Keratinocyte (primary cell): Measurements from ENCODE around the gene DPEP2NB. TPM values are rescaled to one million over a fixed set of nuclear protein-coding genes. Genes with fewer than 3 reads are reported as not detected.

Source experiments
- DNase-seq: peaks from one replicate; pipeline ENCODE4 v3.0.0-alpha.2; 2011; ENCODE audit warnings: low read depth, missing footprints, low spot score
- FAIRE-seq: peaks from 2 replicates; lab custom pipeline; 2011; peaks lifted over from hg19 to GRCh38; lab: Jason Lieb, UNC
- H2AFZ ChIP-seq: 2 replicates; pipeline ENCODE4 v1.6.0; 2012; ENCODE audit warnings: low read length, control low read depth, inconsistent platforms; ENCODE audit not compliant: control insufficient read depth
- H3K27ac ChIP-seq: 2 replicates; pipeline ENCODE4 v1.5.1; 2011; ENCODE audit warnings: low read length; ENCODE audit not compliant: control insufficient read depth, insufficient read depth
- H3K27me3 ChIP-seq: 3 replicates; pipeline ENCODE4 v1.6.0; 2011; ENCODE audit warnings: low read length; ENCODE audit not compliant: control insufficient read depth, insufficient read depth; ENCODE audit errors: extremely low read depth
- H3K36me3 ChIP-seq, 2 experiments: 2 replicates in 1 of 2; 3 replicates in 1 of 2; pipeline ENCODE4 v1.5.1; 2011; ENCODE audit warnings: low read length in 2 of 2, mild to moderate bottlenecking in 1 of 2; ENCODE audit not compliant: control insufficient read depth in 2 of 2, insufficient read depth in 2 of 2; ENCODE audit errors: extremely low read depth in 1 of 2
- H3K4me1 ChIP-seq: 3 replicates; pipeline ENCODE4 v1.5.1; 2011; ENCODE audit warnings: low read length; ENCODE audit not compliant: control insufficient read depth, insufficient read depth; ENCODE audit errors: extremely low read depth
- H3K4me2 ChIP-seq: 3 replicates; pipeline ENCODE4 v1.6.0; 2011; ENCODE audit warnings: low read depth, low read length; ENCODE audit not compliant: control insufficient read depth, insufficient read depth; ENCODE audit errors: extremely low read depth
- H3K4me3 ChIP-seq, 3 experiments: fragments of 200-600 bp in 1 of 3; sonication (generic) in 1 of 3; 2 replicates in 2 of 3; 3 replicates in 1 of 3; pipeline ENCODE4 v1.5.1; 2011 to 2016; ENCODE audit warnings: low read length in 3 of 3, mild to moderate bottlenecking in 3 of 3, control low read depth in 2 of 3, inconsistent platforms in 1 of 3, low read depth in 1 of 3, mixed read lengths in 1 of 3, mixed run types in 1 of 3, moderate library complexity in 1 of 3; ENCODE audit not compliant: control insufficient read depth in 2 of 3, insufficient read depth in 2 of 3; ENCODE audit errors: extremely low read depth in 1 of 3
- H3K79me2 ChIP-seq: 2 replicates; pipeline ENCODE4 v1.6.0; 2012; ENCODE audit warnings: low read length; ENCODE audit not compliant: control insufficient read depth, insufficient read depth
- H3K9ac ChIP-seq: 3 replicates; pipeline ENCODE4 v1.6.0; 2011; ENCODE audit warnings: low read length; ENCODE audit not compliant: control insufficient read depth, insufficient read depth; ENCODE audit errors: extremely low read depth
- H3K9me1 ChIP-seq: 3 replicates; pipeline ENCODE4 v1.6.0; 2011; ENCODE audit warnings: low read length; ENCODE audit not compliant: control insufficient read depth, insufficient read depth; ENCODE audit errors: extremely low read depth
- H3K9me3 ChIP-seq: 2 replicates; pipeline ENCODE4 v1.5.1; 2012; ENCODE audit warnings: low read depth, low read length; ENCODE audit not compliant: control insufficient read depth
- H4K20me1 ChIP-seq: 3 replicates; pipeline ENCODE4 v1.6.0; 2011; ENCODE audit warnings: low read length; ENCODE audit not compliant: control insufficient read depth, insufficient read depth; ENCODE audit errors: extremely low read depth
- EZH2 ChIP-seq: IDR thresholded peaks from one replicate; pipeline ENCODE4 v1.6.1; 2012; ENCODE audit warnings: inconsistent platforms, mild to moderate bottlenecking, low read length, moderate library complexity
- dilution Hi-C: fragments of 300-500 bp; cut with MboI; formaldehyde crosslinking; loops from one replicate; pipeline ENCODE4 v1.7.0; 2020; ENCODE audit warnings: low sequenced_read_pairs; ENCODE audit not compliant: extremely low pct_ligation_motif_present
- polyA plus RNA-seq, 5 experiments: library from polyadenylated mRNA; depleted of rRNA in 3 of 5; stranded (reverse) in 3 of 5; stranded (forward) in 1 of 5; unstranded in 1 of 5; fragments of >200 nt; gene quantifications; 1 replicate in 1 of 5; 2 replicates in 3 of 5; 3 replicates in 1 of 5; pipeline versions ENCODE4 v1.2.1 to v1.2.3, GENCODE V29; 2011 to 2012; ENCODE audit warnings: missing spikeins in 2 of 5, low read depth in 1 of 5, low replicate concordance in 1 of 5
- TF ChIP-seq, protein P1 (sequence below), 3 experiments: IDR thresholded peaks in 1 of 3; conservative IDR thresholded peaks in 1 of 3; optimal IDR thresholded peaks in 1 of 3; 2 replicates in 2 of 3; 3 replicates in 1 of 3; pipeline versions ENCODE3 to v1.5.1; 2011; ENCODE audit warnings: low read length in 3 of 3, mild to moderate bottlenecking in 3 of 3, moderate library complexity in 2 of 3, control low read depth in 1 of 3, inconsistent platforms in 1 of 3; ENCODE audit not compliant: insufficient read depth in 2 of 3; ENCODE audit errors: extremely low read depth in 1 of 3

DPEP2NB gene
- polyA plus RNA-seq, 1 donor (not counting 4 experiments of a cell fraction or from before 2014, with no cell fraction given) = 0.05 TPM

DNA sequence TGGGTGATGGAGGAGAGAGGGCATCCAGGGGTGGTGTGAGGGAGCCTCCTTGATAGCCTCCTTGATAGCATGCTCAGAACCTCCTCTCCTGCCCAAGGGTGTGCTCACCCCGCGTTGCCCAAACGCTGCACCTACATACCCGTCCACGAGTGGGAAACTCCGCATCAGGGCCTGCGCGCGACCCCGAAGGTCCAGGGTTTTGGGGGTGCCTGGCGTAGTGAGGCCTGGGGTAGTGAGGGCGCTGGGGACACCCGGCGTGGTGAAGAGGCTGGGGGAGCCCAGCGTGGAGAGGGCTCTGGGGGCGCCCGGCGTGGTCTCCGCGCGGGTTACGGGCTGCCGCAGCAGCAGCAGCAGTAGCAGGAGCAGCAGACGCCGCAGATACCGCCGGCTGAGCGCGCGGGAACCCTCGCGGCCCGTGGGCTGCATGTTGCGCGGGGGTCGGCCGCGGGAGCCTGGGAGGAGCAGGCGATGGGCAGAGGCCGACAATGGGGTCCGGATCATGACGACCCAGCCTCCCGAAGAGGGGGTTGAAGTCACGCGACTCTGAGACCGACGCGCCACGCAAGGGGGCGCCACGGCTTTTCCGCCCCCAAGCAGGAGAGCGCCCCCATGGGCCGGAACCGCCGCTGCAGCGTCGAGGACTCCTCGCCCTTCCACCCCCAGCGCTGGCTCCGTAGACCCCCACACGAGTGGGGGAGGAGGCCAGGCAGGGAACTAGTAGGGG is 35.6 kb downstream of the DPEP2NB start, which contains the start of gene DPEP3:
TSS of gene DPEP3 (minus strand) at position 545 of the 724 bp plus-strand sequence. CDS start at position 426, 119 bp downstream.
- no peaks in the 10 kb centered on the region for H3K9me1 ChIP-seq
- peaks cover 13% of the 10 kb centered on the region for H3K4me1 ChIP-seq
- no peak within 1 kb of the TSS for H3K4me2 ChIP-seq
- H3K36me3 ChIP-seq = no peaks in the 10 kb centered on the region
- peaks cover 2% of the 10 kb centered on the region for H4K20me1 ChIP-seq
- TF ChIP-seq, protein P1, sequence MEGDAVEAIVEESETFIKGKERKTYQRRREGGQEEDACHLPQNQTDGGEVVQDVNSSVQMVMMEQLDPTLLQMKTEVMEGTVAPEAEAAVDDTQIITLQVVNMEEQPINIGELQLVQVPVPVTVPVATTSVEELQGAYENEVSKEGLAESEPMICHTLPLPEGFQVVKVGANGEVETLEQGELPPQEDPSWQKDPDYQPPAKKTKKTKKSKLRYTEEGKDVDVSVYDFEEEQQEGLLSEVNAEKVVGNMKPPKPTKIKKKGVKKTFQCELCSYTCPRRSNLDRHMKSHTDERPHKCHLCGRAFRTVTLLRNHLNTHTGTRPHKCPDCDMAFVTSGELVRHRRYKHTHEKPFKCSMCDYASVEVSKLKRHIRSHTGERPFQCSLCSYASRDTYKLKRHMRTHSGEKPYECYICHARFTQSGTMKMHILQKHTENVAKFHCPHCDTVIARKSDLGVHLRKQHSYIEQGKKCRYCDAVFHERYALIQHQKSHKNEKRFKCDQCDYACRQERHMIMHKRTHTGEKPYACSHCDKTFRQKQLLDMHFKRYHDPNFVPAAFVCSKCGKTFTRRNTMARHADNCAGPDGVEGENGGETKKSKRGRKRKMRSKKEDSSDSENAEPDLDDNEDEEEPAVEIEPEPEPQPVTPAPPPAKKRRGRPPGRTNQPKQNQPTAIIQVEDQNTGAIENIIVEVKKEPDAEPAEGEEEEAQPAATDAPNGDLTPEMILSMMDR (optimal IDR thresholded peaks at IDR 0.05 in 1 of 3, IDR thresholded peaks at IDR 0.05 in 1 of 3, conservative IDR thresholded peaks at IDR 0.05 in 1 of 3; ENCODE audit: extremely low read depth in 1 of 3, insufficient read depth in 2 of 3, low read length in 3 of 3) = peak; percentile 13 to 27 (median 14)
- TF ChIP-seq EZH2 = no peak
- dilution Hi-C loops = no loop called here
- DNase-seq (no peak), FAIRE-seq (no peak)
- no peak within 1 kb of the TSS for H2AFZ ChIP-seq
- no peaks in the 10 kb centered on the region for H3K79me2 ChIP-seq
- no peak within 1 kb of the TSS for H3K27ac ChIP-seq
- no peaks in the 10 kb centered on the region for H3K9me3 ChIP-seq
- H3K27me3 ChIP-seq = peaks cover 17% of the 10 kb centered on the region
- H3K4me3 ChIP-seq = no peak within 1 kb of the TSS
- H3K9ac ChIP-seq = no peak within 1 kb of the TSS

DNA sequence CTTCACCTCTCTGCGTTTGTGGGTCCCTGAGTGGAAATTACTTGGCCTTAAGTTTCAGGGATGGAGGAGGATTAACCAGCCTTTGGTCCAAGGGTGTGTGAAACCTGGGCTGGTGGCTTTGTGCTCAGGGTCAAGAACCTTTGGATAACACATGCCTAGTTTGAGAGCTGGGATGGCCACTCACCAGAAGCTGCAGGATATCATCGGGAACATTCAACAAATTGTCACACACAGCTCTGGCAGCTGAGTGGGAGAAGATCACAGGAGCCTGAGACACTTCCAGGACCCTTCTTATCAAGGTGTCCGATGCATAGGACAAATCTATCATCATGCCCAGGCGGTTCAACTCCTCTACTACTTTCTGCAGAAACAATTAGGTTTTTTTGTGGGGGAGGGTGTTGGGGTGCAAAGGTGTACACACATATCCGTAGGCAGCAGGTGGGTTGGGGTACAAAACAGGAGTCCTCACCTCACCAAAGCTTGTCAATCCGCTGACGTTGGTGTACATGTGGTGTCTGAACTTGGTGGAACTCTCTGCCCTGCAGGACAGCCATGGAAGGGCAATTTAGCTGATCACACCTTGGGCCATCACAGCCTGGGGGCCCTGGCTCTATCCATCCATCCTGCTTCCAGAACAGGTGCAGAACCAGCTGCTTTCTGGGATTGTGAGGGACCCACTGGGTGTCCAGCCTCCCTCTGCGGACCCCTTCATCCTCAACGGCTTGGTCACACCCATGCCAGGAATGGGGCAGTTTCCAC is 38.1 kb downstream of the DPEP2NB start:
- dilution Hi-C loops = no loop called here

More for the DNA sequence above, 38.1 kb downstream of the DPEP2NB start:
- no peak for DNase-seq
- Histone ChIP-seq H3K36me3 (no peaks in the 10 kb centered on the region), H3K27ac (no peak overlapping the region), H3K4me3 (no peak overlapping the region), H3K9me3 (no peaks in the 10 kb centered on the region), H3K4me2 (no peak overlapping the region), H3K79me2 (no peaks in the 10 kb centered on the region), H3K27me3 (peaks cover 17% of the 10 kb centered on the region), H3K9ac (no peak overlapping the region), H3K9me1 (no peaks in the 10 kb centered on the region), H3K4me1 (no peaks in the 10 kb centered on the region), H4K20me1 (peaks cover 2% of the 10 kb centered on the region), H2AFZ (no peak overlapping the region)
- FAIRE-seq = no peak
- TF ChIP-seq EZH2 = no peak
- TF ChIP-seq, protein P1 (optimal IDR thresholded peaks at IDR 0.05 in 1 of 3, IDR thresholded peaks at IDR 0.05 in 1 of 3, conservative IDR thresholded peaks at IDR 0.05 in 1 of 3; ENCODE audit: extremely low read depth in 1 of 3, insufficient read depth in 2 of 3, low read length in 3 of 3) = no peak
